GM18870 (cell line): ENCODE results near the gene ADAM33.

Experiments
- ATAC-seq: cut with Tn5 transposase; IDR thresholded peaks from one replicate; pipeline ENCODE4 v1.9.1; 2021; ENCODE audit warnings: moderate library complexity; ENCODE audit not compliant: unreplicated experiment

Gene ADAM33

DNA sequence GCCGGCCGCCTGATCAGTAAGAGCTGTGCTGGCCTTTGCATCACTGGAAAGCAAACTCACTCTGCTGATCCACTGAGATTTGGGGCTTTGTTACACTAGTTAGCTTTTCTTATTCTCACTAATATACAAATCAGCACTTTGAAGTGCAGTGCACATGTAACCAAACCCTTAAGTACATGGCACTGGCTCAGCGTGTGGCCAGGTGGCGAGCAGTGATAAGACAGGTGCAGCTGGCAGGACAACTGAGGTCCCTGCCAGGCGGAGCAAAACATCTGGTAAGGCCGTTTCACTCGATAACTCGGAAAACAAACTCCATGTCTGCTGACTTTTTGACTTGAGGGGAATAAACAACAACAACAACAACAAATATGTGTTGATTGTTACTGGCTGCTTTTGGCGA, 29.6 kb downstream of the ADAM33 start:
- no peak for ATAC-seq

GRCh38 chr20:3651204-3651962, 30.4 kb downstream of the ADAM33 start:
- ATAC-seq, result no peak

GRCh38 chr20:3648951-3649350, 32.9 kb downstream of the ADAM33 start:
- no peak for ATAC-seq

- no peak for ATAC-seq
Measured at GRCh38 chr20:3647473-3647872, 34.3 kb downstream of the ADAM33 start.

- ATAC-seq, result no peak
Measured at GRCh38 chr20:3646651-3647050, 35.2 kb downstream of the ADAM33 start.

GRCh38 chr20:3646067-3646440, 35.8 kb downstream of the ADAM33 start:
- no peak for ATAC-seq

- no peak for ATAC-seq
Measured at GRCh38 chr20:3645309-3646066, 36.3 kb downstream of the ADAM33 start.

DNA sequence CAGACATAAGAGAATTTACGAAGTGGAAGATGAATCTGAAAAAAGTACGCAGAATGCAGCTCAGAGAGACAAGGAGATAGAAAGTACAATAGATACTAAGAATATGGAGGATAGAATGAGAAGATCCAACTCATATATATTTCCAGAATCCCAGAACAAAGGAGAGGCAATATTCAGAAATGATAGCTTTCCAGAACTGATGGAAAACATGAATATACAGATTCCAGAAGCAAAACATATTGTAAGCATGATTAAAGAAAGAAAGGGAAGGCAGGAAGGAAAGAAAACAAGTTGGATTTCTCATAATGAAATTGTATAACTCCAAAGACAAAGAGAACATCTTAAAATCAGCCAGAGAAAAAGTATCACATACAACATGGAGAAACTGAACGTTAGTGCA, 41.6 kb downstream of the ADAM33 start:
- ATAC-seq, result no peak

GRCh38 chr20:3635346-3635745, 46.5 kb downstream of the ADAM33 start:
- ATAC-seq, result no peak

DNA sequence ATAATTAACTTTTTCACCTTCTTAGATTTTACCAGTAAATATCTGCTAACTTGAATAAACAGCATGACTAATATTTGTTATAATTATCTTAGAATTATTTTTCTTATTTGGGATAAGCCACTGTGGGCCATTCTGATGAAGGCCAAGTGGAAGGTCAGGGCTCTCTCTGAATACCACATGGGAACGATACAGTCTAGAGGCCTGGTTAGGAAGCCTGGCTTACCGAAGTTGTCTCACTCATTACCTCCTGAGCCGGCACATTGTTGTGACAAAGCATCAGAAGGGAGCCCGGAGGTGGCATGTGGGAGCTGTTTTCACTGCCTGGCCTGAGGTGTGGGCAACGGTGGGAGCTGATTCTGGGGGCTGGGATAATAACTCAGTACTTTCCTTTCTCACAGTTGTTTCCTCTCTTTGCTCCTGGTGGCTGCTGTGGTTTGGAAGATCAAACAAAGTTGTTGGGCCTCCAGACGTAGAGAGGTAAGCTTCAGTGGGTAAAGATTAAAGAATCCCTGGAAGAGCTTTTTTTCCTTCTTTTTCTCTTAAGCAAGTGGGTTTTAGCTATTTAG, 47.8 kb downstream of the ADAM33 start:
- no peak for ATAC-seq

DNA sequence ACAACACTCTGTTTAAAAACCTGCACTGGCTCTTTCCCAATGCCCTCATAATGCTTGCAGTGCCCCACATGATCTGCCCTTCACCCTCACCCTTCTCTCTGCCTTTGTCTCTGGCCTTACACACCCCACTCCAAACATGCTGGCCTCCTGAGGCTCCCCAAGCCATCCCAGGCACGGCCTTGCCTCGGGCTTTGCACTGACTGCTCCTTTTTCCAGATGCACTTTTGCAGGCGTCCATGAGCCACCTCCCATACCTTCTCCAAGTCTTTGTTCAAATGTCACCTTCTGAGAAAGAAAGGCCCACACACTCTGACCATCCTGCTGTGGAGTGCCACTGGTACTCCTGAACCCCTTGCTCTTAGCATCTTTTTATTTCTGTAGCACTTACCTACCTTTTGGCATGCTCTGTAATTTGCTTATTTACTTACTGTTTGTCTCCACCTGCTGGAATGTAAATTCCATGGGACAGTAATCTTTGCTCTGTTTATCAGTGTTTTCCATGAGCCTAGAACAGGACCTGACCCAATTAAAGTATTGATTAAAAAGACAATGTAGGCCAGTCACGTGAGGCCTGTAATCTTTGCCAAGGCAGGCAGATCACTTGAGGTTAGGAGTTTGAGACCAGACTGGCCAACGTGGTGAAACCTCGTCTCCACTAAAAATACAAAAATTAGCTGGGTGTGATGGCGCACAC, 49.4 kb downstream of the ADAM33 start:
- ATAC-seq, result no peak

DNA sequence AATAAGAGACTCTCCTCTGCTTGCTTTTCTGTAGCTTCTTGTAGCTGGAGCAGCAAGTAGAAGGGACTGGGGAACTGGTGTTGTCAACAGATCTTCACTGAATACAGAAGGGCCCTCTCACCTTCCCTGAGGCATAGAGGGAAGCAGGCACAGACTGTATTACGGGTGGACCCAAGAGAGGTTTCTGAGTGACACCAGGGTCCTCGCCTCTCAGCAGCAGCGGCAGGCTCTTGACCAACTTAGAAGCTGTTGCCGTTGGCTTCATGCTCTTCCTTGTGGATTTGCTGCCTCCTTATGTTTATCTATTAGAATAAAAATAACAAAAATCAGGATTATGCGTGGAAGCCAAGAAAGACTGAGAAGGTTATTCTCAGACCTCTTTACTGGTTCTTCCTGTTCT, 50.3 kb downstream of the ADAM33 start:
- ATAC-seq, result no peak

DNA sequence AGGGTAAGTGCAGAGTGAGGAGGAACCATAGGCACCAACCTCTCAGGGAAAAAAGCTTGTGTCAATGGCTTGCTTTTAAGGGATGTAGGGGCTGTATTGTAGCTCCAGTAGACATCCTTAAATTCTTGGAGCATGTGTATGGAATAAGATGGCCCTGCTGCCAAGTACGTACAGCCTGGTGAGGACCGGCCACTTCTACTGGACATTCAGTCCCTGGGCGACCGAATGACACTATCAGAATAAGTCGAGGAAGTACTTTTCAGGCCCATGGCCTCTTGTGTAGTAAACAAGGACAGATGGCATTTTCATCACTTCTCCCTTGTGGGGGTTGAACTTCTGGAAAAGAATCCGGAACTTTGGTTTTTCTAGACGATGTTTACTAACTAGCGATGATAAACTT, 51.4 kb downstream of the ADAM33 start:
- ATAC-seq, result no peak

GRCh38 chr20:3629893-3630292, 51.9 kb downstream of the ADAM33 start:
- no peak for ATAC-seq

GRCh38 chr20:3628502-3629314, 53.1 kb downstream of the ADAM33 start:
- no peak for ATAC-seq

- no peak for ATAC-seq
Measured at GRCh38 chr20:3627476-3627875, 54.3 kb downstream of the ADAM33 start.

DNA sequence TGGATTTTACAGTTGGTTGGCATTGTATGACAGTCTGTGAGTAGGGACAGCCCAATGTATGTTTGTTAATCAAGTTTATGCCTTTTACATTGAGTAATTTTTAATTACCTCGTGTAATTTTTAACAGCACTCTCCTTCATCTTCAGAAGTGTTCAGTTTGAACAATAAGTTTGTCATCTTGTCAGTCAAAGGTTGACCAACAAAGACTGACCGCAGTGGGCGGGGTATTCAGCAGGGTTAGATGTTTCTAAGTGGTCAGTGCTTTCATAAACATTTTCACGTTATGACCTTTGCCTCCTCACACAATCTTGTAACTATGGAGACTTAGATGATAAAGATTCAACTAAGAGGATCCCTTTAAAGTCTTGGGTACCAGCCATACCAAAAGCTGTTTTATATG, 59.4 kb downstream of the ADAM33 start:
- no peak for ATAC-seq

- ATAC-seq, result no peak
Measured at GRCh38 chr20:3621111-3621510, 60.7 kb downstream of the ADAM33 start.
